Panc1 (cell line): ENCODE results near the gene GNE.

Experiments used
- CTCF ChIP-seq: fragments of 450-650 bp; IDR thresholded peaks from 2 replicates; pipeline ENCODE4 v1.5.1; 2017; ENCODE audit warnings: mild to moderate bottlenecking
- POLR2AphosphoS5 ChIP-seq: IDR thresholded peaks from 2 replicates; pipeline ENCODE4 v1.6.1; 2012; ENCODE audit warnings: mild to moderate bottlenecking, low read depth, low read length, moderate library complexity
- TCF7L2 ChIP-seq: IDR thresholded peaks from 2 replicates; pipeline ENCODE4 v1.6.1; 2011; ENCODE audit warnings: mild to moderate bottlenecking, low read depth, low read length, inconsistent platforms

GRCh38 chr9:36187414-36187813 lies 70.8 kb downstream of the GNE start:
- TF ChIP-seq TCF7L2 (no peak), CTCF (no peak), POLR2AphosphoS5 (no peak)
